DOHH2 (cell line): ENCODE measurements around the gene KNDC1.

Source experiments
- EZH2phosphoT487 ChIP-seq: fragments of 200-600 bp; sonication (generic); IDR thresholded peaks from 2 replicates; pipeline ENCODE4 v1.6.1; 2017; ENCODE audit warnings: borderline replicate concordance, mild to moderate bottlenecking, antibody characterized with exemption, low read length, moderate library complexity, mixed read lengths
- TF ChIP-seq, protein P1 (sequence below): fragments of 200-600 bp; sonication (generic); IDR thresholded peaks from one replicate; pipeline ENCODE4 v1.5.1; 2014; ENCODE audit warnings: antibody characterized with exemption, mild to moderate bottlenecking, low read depth, low read length; ENCODE audit not compliant: poor library complexity, severe bottlenecking

DNA sequence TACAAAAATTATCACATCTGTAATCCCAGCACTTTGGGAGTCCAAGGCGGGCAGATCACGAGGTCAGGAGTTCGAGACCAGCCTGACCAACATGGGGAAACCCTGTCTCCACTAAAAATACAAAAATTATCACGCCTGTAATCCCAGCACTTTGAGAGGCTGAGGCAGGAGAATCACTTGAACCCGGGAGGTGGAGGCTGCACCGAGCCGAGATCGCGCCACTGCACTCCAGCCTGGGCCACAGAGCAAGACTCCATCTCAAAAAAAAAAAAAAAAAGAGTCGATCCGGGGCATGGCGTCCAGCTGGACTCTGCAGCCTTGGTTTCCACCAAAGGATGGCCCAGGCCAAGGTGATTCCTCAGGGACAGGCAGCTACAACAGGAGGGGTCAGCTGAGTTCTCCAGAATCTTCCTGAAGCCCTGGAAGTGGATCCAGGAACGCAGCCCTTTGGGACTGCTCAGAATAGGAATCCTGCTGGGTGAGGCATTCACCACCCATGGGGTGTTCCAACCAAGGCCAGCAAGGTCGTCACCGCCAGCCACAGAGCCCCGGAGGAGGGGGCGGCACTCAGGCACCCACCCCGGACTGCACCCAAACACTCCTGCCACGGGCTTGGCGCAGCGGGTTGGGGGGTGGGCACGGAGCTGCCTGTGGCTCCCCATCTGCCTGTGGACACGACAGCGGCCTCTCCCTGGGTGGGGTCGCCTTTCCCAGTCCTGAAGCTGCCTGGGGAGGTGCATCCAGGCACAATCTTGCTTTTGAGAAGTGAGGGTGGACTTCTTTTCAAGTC, 58.0 kb downstream of the KNDC1 start:
- TF ChIP-seq, protein P1, sequence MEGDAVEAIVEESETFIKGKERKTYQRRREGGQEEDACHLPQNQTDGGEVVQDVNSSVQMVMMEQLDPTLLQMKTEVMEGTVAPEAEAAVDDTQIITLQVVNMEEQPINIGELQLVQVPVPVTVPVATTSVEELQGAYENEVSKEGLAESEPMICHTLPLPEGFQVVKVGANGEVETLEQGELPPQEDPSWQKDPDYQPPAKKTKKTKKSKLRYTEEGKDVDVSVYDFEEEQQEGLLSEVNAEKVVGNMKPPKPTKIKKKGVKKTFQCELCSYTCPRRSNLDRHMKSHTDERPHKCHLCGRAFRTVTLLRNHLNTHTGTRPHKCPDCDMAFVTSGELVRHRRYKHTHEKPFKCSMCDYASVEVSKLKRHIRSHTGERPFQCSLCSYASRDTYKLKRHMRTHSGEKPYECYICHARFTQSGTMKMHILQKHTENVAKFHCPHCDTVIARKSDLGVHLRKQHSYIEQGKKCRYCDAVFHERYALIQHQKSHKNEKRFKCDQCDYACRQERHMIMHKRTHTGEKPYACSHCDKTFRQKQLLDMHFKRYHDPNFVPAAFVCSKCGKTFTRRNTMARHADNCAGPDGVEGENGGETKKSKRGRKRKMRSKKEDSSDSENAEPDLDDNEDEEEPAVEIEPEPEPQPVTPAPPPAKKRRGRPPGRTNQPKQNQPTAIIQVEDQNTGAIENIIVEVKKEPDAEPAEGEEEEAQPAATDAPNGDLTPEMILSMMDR, result no peak
- no peak for TF ChIP-seq EZH2phosphoT487
